Activated CD4-positive, alpha-beta T cell treated with anti-CD3 and anti-CD28 coated beads, Interleukin-2, amount 10 ng/mL, durations not matched to agents 24 days and 14 days (primary cell): Measurements from ENCODE around the gene SLC9A4. TPM values are rescaled to one million over a fixed set of nuclear protein-coding genes. Genes with fewer than 3 reads are reported as not detected.

ENCODE experiments used
- DNase-seq: peaks from one replicate; pipeline ENCODE4 v3.0.0; 2022
- H3K27ac Mint-ChIP-seq: one replicate; pipeline ENCODE4 v1.8.0; 2022; ENCODE audit warnings: mild to moderate bottlenecking, mixed read lengths
- H3K27me3 Mint-ChIP-seq: one replicate; pipeline ENCODE4 v1.8.0; 2022; ENCODE audit warnings: mixed read lengths
- H3K36me3 Mint-ChIP-seq: one replicate; pipeline ENCODE4 v1.8.0; 2022; ENCODE audit warnings: low read depth, mild to moderate bottlenecking, mixed read lengths
- H3K4me1 Mint-ChIP-seq: one replicate; pipeline ENCODE4 v1.8.0; 2021; ENCODE audit warnings: mixed read lengths
- H3K4me3 Mint-ChIP-seq: one replicate; pipeline ENCODE4 v1.8.0; 2022; ENCODE audit warnings: mild to moderate bottlenecking, moderate library complexity, mixed read lengths
- H3K9me3 Mint-ChIP-seq: one replicate; pipeline ENCODE4 v1.8.0; 2021; ENCODE audit warnings: mixed read lengths
- intact Hi-C: fragments of 100-400 bp; cut with micrococcal nuclease; formaldehyde crosslinking; loops from one replicate; pipeline ENCODE4 v1.15.1; 2023
- total RNA-seq: library from RNA; stranded (reverse); gene quantifications from 2 replicates; pipeline ENCODE4 v1.2.3, GENCODE V29; 2022

The SLC9A4 gene
- total RNA-seq, 1 donor from 2014 or later, result 0.07 TPM

DNA sequence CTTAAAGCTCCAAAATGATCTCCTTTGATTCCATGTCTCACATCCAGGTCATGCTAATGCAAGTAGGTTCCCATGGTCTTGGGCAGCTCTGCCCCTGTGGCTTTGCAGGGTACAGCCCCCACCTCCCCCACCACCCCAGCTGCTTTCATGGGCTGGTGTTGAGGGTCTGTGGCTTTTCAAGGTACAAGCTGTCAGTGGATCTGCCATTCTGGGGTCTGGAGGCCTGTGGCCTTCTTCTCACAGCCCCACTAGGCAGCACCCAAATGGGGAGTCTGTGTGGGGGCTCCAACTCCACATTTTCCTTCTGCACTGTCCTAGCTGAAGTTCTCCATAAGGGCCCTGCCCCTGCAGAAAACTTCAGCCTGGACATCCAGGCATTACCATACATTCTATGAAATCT, 19.0 kb downstream of the SLC9A4 start:
- peaks cover 18% of the 10 kb centered on the region for H3K9me3 Mint-ChIP-seq
- DNase-seq, result no peak
- intact Hi-C loops, result no loop called here
- H3K36me3 Mint-ChIP-seq, result no peaks in the 10 kb centered on the region
- peaks cover 35% of the 10 kb centered on the region for H3K27me3 Mint-ChIP-seq
- H3K4me3 Mint-ChIP-seq, result no peak overlapping the region
- peaks cover 6% of the 10 kb centered on the region for H3K4me1 Mint-ChIP-seq
- H3K27ac Mint-ChIP-seq, result no peak overlapping the region

DNA sequence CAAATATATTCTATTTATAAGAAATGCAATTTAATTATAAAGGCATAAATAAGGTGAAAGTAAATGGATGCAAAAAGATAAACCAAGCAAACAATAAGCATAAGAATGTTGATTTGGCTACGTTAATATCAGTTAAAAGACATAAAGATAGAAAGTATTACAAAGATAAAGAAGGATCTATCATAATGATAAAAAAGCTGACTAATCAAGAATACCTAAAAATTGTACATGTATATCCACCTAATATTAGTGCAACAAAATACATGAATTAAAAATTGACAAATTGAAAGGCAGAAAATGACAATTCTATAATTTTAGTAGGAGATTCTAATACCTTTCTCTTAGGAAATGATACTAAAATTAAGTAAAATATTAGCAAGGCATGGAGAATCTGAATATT, 21.5 kb downstream of the SLC9A4 start:
- Mint-ChIP-seq H3K27ac (no peak overlapping the region), H3K27me3 (peaks cover 32% of the 10 kb centered on the region), H3K4me1 (peaks cover 4% of the 10 kb centered on the region), H3K9me3 (peaks cover 18% of the 10 kb centered on the region), H3K4me3 (no peak overlapping the region), H3K36me3 (no peaks in the 10 kb centered on the region)
- no peak for DNase-seq
- intact Hi-C loops, result no loop called here

DNA sequence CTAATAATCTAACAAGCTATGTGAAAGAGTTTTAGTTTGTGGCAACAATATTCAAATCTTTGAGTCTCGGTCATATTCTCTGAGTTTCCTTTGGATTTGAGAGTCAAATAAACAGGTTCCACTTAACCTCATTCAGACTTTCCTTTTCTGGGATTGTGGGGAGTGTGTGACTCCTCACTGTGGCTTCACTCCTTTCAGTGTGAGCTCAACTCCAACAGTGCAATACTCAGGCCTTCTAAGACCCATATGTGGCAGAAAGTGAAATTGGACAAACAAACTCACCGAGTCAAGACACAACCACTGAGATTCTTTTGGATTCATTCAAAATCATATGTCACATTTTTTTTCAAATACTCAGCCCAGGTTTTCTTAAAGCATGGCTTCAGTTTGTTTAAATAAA, 25.4 kb downstream of the SLC9A4 start:
- H3K27me3 Mint-ChIP-seq, result peaks cover 23% of the 10 kb centered on the region
- no peak overlapping the region for H3K27ac Mint-ChIP-seq
- H3K36me3 Mint-ChIP-seq, result no peaks in the 10 kb centered on the region
- peaks cover 2% of the 10 kb centered on the region for H3K4me1 Mint-ChIP-seq
- peaks cover 8% of the 10 kb centered on the region for H3K9me3 Mint-ChIP-seq
- intact Hi-C loops, result no loop called here
- H3K4me3 Mint-ChIP-seq, result no peak overlapping the region
- no peak for DNase-seq

DNA sequence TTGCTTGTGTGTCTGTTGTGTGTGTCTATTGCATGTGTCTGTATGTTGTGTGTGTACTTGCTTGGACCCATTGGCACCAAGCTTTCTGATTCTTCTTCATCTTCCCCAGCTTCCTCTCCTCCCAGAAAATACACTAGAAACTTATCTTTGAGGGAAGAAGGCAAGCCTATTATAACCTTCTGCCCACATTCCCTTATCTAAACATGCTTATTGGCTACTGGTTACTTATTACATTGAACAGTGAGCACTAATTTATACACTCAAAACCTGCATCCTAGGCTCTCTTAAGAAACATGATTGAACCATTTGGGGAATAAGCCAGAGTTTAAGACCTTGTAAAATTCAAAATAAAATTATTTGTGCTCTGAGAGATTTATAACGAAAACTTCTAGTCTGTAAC, 26.5 kb downstream of the SLC9A4 start:
- no peak for DNase-seq
- no peak overlapping the region for H3K4me3 Mint-ChIP-seq
- H3K36me3 Mint-ChIP-seq, result no peaks in the 10 kb centered on the region
- no peak overlapping the region for H3K27ac Mint-ChIP-seq
- peaks cover 24% of the 10 kb centered on the region for H3K27me3 Mint-ChIP-seq
- intact Hi-C loops, result no loop called here
- peaks cover 2% of the 10 kb centered on the region for H3K4me1 Mint-ChIP-seq
- H3K9me3 Mint-ChIP-seq, result peaks cover 4% of the 10 kb centered on the region

DNA sequence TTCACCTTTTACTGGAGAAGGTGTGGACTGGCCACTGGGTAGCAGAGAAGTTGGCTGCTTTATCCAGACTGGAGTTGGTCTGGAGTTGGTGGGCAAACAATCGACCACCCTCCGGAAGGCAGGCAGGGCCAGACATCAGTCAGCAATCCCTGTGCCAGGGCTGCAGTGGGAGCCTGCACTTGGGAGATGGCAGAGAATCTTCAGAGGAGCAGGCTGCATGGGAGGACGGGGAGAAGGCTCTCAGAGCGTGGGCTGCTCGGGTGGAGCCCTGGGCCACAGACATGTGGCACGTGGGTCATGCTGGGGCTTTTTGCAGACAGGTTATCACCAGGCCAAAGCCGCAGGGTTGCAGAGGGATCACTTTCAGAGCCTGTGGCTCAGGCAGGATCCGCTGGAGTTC, 29.6 kb downstream of the SLC9A4 start:
- Mint-ChIP-seq H3K9me3 (no peaks in the 10 kb centered on the region), H3K4me1 (peaks cover 2% of the 10 kb centered on the region), H3K4me3 (no peak overlapping the region), H3K36me3 (no peaks in the 10 kb centered on the region), H3K27ac (no peak overlapping the region), H3K27me3 (peaks cover 12% of the 10 kb centered on the region)
- intact Hi-C loops, result no loop called here
- no peak for DNase-seq

DNA sequence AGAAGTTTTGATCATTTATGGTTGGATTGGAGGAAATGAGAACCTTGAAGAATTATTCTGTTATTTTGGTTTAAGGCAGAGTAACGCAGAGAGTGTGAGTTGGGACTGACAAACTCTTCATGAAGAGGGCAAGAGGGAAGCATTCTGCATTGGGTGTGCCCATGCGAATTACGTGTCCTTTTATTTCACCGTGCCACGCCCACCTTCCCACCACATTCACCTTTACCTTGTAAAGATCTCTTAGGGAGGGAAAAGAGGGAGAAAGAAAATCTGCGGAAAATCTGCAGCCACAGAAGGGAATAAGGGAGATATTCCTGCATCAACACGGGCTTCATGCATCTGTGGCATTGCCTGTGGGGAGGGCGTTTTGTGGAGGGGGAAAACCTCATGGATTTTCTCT, 31.8 kb downstream of the SLC9A4 start:
- DNase-seq, result no peak
- Mint-ChIP-seq H3K27me3 (peaks cover 16% of the 10 kb centered on the region), H3K36me3 (no peaks in the 10 kb centered on the region), H3K4me3 (no peak overlapping the region), H3K27ac (no peak overlapping the region), H3K4me1 (peaks cover 8% of the 10 kb centered on the region), H3K9me3 (peaks cover 7% of the 10 kb centered on the region)
- intact Hi-C loops, result no loop called here

DNA sequence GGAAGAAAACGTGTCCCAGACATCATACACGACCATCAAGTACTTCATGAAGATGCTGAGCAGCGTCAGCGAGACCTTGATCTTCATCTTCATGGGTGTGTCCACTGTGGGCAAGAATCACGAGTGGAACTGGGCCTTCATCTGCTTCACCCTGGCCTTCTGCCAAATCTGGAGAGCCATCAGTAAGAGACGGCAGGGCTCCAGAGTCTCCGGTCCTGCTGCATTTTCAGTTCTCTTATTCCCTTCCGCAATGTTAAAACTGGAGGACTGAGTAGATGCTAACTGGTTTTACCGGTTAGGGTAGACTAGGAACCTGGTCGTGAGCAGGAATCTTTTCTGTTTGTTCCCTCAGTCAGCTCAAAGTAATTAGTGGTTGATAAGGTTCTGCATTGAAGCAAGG, 32.3 kb downstream of the SLC9A4 start:
- no peak for DNase-seq
- Mint-ChIP-seq H3K9me3 (peaks cover 7% of the 10 kb centered on the region), H3K36me3 (no peaks in the 10 kb centered on the region), H3K4me1 (peaks cover 8% of the 10 kb centered on the region), H3K4me3 (no peak overlapping the region), H3K27ac (no peak overlapping the region), H3K27me3 (peaks cover 16% of the 10 kb centered on the region)
- intact Hi-C loops, result no loop called here

DNA sequence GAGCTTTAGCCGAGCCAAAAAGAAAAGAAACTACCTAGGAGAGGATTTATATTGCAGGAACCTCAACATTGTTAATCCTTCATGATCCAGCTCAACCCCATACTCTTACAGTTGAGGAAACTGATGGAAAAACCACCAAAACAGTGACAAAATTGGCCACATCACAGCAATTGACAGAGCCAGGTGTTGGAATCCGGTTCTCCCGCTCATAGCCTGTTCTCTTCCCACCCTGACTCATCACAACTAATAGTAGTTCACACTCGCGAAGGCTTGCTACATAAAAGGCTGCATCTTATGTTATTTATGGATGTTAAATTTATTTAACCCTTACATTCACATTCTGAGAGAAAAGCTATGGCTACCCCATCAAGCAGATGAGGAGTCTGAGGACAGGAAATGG, 33.7 kb downstream of the SLC9A4 start:
- Mint-ChIP-seq H3K27me3 (peaks cover 19% of the 10 kb centered on the region), H3K4me1 (peaks cover 8% of the 10 kb centered on the region), H3K9me3 (peaks cover 7% of the 10 kb centered on the region), H3K27ac (no peak overlapping the region), H3K4me3 (no peak overlapping the region), H3K36me3 (no peaks in the 10 kb centered on the region)
- intact Hi-C loops, result no loop called here
- no peak for DNase-seq

DNA sequence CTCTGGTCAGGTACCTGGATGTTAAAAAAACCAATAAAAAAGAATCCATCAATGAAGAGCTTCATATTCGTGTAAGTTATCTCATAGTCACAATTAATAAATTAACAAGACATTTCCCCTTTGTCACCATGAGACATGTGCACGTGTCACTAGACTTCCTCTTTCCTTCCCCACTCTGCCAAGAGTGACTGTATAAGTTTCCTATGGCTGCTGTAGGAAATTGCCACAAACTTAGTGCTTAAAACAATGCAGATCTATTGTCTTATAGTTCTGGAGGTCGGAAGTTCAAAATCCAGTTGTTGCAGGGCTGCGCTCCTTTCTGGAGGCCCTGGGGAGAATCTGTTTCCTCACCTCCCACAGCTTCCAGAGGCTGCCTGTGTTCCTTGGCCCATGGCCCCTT, 35.8 kb downstream of the SLC9A4 start:
- no peak overlapping the region for H3K4me3 Mint-ChIP-seq
- no peaks in the 10 kb centered on the region for H3K36me3 Mint-ChIP-seq
- no peak for DNase-seq
- intact Hi-C loops, result no loop called here
- peaks cover 7% of the 10 kb centered on the region for H3K9me3 Mint-ChIP-seq
- peaks cover 8% of the 10 kb centered on the region for H3K4me1 Mint-ChIP-seq
- H3K27me3 Mint-ChIP-seq, result peaks cover 22% of the 10 kb centered on the region
- H3K27ac Mint-ChIP-seq, result no peak overlapping the region

DNA sequence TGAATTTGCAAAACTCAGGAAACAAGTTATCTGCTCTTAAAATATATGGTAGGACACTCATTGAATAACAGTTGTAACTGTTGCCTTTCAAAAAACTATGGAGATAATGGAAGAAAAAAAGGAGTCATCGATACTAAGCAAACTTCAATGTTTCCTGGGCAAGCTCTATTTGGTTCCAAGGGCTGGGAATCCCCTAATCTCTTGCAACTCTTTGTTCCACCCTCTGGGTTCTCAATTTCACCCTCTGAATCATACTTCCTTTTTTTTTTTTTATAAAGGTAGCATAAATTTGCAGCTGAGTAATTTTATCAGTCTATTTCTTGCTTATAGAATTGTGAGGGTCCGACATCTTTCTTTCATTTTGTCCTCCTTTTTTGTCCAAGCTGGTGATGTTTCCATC, 36.7 kb downstream of the SLC9A4 start:
- Mint-ChIP-seq H3K27ac (no peak overlapping the region), H3K4me3 (no peak overlapping the region), H3K27me3 (peaks cover 20% of the 10 kb centered on the region), H3K36me3 (no peaks in the 10 kb centered on the region), H3K9me3 (peaks cover 7% of the 10 kb centered on the region), H3K4me1 (peaks cover 8% of the 10 kb centered on the region)
- no peak for DNase-seq
- intact Hi-C loops, result no loop called here

DNA sequence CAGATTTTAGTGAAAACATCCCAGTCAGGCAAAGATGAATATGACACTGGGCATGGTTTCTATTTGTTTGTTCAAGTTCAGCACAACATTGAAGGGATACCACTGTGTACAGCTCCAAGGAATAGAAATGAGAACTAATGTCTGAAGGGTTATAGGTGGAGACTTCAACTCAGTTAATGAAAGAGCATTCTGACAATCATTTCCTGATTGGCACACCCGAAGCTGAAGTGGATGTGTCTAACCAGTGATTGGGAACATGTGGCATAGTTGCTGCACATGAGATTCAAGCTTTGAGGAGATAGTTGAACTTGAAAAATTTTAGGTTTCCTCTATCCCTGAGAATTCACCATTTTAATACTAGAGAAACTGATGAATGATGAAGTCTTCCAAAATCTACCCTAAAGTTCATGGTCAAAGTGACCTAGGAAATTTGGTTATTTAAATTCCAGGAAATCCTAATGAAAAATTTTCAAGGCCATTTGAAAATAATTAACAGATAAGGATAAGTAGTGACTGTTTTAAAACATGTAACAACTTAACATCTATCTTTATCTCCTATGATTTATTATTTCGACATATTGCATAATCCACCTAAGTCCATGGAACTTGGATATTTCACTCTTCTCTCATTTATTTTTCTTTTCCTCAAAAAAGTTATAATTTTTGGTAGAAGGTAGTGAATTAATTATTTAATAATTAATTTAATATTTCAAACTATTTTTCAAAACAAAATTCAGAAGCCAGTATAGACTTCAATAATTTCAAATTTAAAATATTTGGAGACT, 38.0 kb downstream of the SLC9A4 start:
- no peak overlapping the region for H3K27ac Mint-ChIP-seq
- DNase-seq, result no peak
- H3K4me1 Mint-ChIP-seq, result peaks cover 8% of the 10 kb centered on the region
- H3K4me3 Mint-ChIP-seq, result no peak overlapping the region
- peaks cover 7% of the 10 kb centered on the region for H3K9me3 Mint-ChIP-seq
- no peaks in the 10 kb centered on the region for H3K36me3 Mint-ChIP-seq
- H3K27me3 Mint-ChIP-seq, result peaks cover 20% of the 10 kb centered on the region
- intact Hi-C loops, result no loop called here

DNA sequence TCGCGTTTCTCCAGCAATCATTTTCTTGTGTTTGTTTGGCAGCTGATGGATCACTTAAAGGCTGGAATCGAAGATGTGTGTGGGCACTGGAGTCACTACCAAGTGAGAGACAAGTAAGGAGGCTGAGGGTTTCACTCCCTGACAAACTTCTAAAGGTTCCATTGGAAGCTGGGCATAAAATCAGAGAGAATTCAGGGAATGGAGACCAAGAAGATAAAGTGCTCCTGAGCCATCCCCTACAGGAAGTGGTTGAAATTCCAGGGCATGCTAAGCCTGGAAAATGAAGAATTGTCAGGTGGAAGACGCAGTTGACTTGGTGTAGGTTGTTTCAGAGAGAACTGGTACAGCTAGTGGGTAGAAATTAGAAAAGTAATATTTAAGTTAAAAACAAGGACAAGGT, 39.1 kb downstream of the SLC9A4 start:
- H3K27ac Mint-ChIP-seq, result no peak overlapping the region
- intact Hi-C loops, result no loop called here
- H3K27me3 Mint-ChIP-seq, result peaks cover 17% of the 10 kb centered on the region
- no peak overlapping the region for H3K4me3 Mint-ChIP-seq
- DNase-seq, result no peak
- H3K4me1 Mint-ChIP-seq, result peaks cover 8% of the 10 kb centered on the region
- peaks cover 7% of the 10 kb centered on the region for H3K9me3 Mint-ChIP-seq
- no peaks in the 10 kb centered on the region for H3K36me3 Mint-ChIP-seq

DNA sequence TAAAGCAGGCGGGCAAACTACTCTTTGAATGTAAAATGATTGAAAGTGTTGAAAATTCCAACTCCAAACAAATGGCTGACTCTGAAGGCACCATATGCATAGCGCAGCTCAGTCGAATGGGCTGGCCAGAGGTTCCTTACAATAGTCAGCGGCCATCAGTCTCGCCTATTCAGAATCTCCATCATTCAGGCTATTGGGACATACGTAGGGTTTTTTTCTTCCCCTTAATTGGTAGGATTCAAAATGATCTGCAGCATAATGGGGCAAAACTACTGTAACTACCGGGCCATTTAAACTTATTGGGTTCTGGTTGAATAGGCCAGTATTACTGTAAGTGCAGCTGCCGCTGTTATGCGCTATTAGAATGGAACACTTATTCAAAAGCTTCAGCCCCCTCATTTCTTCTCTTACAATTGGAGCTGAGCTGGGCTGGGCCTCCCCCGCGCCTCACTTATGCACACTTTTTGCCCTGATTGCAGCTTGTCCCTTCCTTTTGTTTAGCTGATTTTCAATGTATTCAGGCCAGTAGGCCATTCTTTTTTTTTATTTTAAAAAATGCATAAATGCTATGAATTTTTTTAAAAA, 40.4 kb downstream of the SLC9A4 start:
- intact Hi-C loops, result no loop called here
- Mint-ChIP-seq H3K27ac (no peak overlapping the region), H3K9me3 (peaks cover 4% of the 10 kb centered on the region), H3K36me3 (no peaks in the 10 kb centered on the region), H3K4me3 (no peak overlapping the region), H3K4me1 (peaks cover 8% of the 10 kb centered on the region), H3K27me3 (peaks cover 14% of the 10 kb centered on the region)
- DNase-seq, result no peak

DNA sequence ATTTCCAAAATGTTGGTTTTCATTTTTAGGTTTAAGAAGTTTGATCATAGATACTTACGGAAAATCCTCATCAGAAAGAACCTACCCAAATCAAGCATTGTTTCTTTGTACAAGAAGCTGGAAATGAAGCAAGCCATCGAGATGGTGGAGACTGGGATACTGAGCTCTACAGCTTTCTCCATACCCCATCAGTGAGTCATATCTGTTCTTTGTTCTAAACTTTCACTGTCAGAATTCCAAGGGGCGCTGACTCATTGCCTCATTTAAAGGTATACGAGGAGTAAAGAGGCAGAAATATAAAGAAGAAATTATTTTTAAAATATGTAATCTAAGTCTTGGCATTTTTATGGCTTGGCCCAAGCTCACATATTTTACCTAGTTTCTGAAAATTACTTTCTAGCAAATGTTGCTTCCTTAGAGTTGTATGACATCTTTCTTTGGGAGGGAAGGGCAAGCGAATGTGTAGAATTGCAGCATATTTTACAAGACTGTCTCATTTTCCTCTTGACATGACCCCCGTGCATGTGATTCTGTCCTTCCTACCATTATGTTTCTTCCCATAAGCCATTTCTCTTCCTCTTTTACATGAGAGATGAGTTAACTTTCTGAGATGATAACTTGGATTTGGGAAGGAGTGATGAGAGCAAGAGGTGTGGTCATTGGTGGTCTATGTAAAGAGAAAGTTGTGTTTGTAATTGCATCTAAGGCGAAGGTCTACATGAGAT, 41.2 kb downstream of the SLC9A4 start:
- intact Hi-C loops, result no loop called here
- H3K36me3 Mint-ChIP-seq, result no peaks in the 10 kb centered on the region
- H3K27ac Mint-ChIP-seq, result no peak overlapping the region
- no peak for DNase-seq
- H3K4me1 Mint-ChIP-seq, result peaks cover 5% of the 10 kb centered on the region
- H3K4me3 Mint-ChIP-seq, result no peak overlapping the region
- H3K27me3 Mint-ChIP-seq, result peaks cover 13% of the 10 kb centered on the region
- H3K9me3 Mint-ChIP-seq, result no peaks in the 10 kb centered on the region
